ENCODE results near the gene GLDN. TPM values are rescaled to one million over a fixed set of nuclear protein-coding genes. Genes with fewer than 3 reads are reported as not detected.

GLDN gene
- total and polyA plus RNA-seq, 2 of the 8 experiments (the other 6 are each of a cell fraction or from before 2014, with no cell fraction given): 0.24 to 0.50 TPM

DNA sequence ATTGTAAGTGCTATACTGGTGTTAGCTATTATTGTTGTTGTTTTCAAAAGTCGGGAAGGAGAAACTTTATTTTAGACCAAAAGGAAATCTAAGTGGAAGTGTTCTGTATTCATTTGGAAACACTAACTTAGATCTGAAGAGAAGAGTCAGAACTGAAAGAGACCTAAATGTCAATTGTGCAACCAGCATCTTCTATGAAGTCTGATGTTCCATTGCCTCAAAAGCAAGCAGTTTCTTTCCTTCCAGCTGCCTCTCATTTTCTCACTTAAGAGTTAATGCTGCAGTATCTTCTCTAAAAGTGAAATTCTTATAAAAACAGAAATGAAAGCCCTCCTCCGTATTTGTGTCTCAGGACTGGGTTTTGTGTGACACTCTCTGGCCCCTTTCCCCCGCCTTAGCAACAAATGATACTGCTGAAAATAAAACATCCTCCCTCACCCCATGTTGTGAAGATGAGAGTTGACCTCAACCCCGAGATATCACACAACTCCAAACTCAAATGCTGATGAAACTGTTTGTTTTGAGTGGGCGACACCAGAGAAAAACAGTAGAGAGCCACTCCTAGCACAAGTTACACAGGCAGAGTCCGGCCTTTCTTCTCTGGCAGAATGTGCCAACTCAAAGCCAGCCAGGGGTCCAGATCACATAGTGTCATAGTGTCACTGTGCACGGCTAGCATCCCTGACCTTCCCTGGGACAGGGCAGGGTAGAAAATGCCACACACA, 48.9 kb downstream of the GLDN start:
- H3K4ac ChIP-seq (replicated peaks; ENCODE audit: insufficient read length, low read depth, low read length): no peak overlapping the region
- H2BK20ac ChIP-seq (ENCODE audit: low read length): peak overlapping the region; percentile 40; the same call in 1 of the 2 replicates
- no peaks in the 10 kb centered on the region for H3K23me2 ChIP-seq (ENCODE audit: low read depth, low read length)
- WGBS, 2 experiments (ENCODE audit: extremely low coverage in 1 of 2, insufficient coverage in 1 of 2, insufficient read length in 1 of 2, insufficient replicate concordance in 2 of 2, low coverage in 1 of 2, low lambda C conversion rate in 2 of 2, missing lambda C conversion rate in 1 of 2): 80% methylated on average over 7 of the region's 7 CpGs; no CpG with 5 or more reads in 1 of the 2 experiments
- no peak overlapping the region for H3K23ac ChIP-seq (ENCODE audit: insufficient read length)
- H2BK120ac ChIP-seq (replicated peaks; ENCODE audit: low read depth, low read length): no peak overlapping the region
- no peaks in the 10 kb centered on the region for H3K79me2 ChIP-seq (ENCODE audit: control insufficient read depth in 1 of 2, insufficient read depth in 2 of 2, low read length in 2 of 2)
- no peak overlapping the region for H4K8ac ChIP-seq (ENCODE audit: extremely low read depth, insufficient read depth, low read length)
- FAIRE-seq (no peak), DNase-seq (ENCODE audit: low read depth in 1 of 2, low spot score in 2 of 2) (no peak)
- H4K20me1 ChIP-seq (replicated peaks in 1 of 2; ENCODE audit: control insufficient read depth in 1 of 2, insufficient read depth in 2 of 2, low read length in 2 of 2): no peaks in the 10 kb centered on the region
- no peak overlapping the region for H3K27ac ChIP-seq (ENCODE audit: low read depth, low read length)
- H2AK5ac ChIP-seq (ENCODE audit: low read depth, low read length): 0 out of 2 replicates have a peak overlapping the region, but pooled peaks have one; percentile 75
- peaks cover 6 to 14% (median 10%) of the 10 kb centered on the region in 4 experiments; a peak in 6 of 7 replicates for H3K4me1 ChIP-seq (replicated peaks in 1 of 4; ENCODE audit: control insufficient read depth in 3 of 4, insufficient read depth in 4 of 4, low read length in 3 of 4)
- TF ChIP-seq SIX5 (IDR thresholded peaks at IDR 0.05; ENCODE audit: low read depth, low read length): no peak
- TF ChIP-seq POLR2A (IDR thresholded peaks at IDR 0.05; ENCODE audit: control extremely low read depth in 1 of 2, low read depth in 2 of 2, low read length in 2 of 2): no peak
- TF ChIP-seq EGR1 (IDR thresholded peaks at IDR 0.05; ENCODE audit: borderline replicate concordance, low read depth, low read length): no peak
- no peak overlapping the region for H3K14ac ChIP-seq (ENCODE audit: insufficient read length)
- no peak overlapping the region; the same call in 1 of the 2 replicates for H2BK5ac ChIP-seq (ENCODE audit: low read depth, low read length)
- 0 out of 4 replicates have a peak, but pooled peaks cover 0 to 3% of the 10 kb centered on the region in 2 experiments for H3K9me3 ChIP-seq (ENCODE audit: insufficient read depth in 2 of 2, low read depth in 1 of 2, low read length in 1 of 2)
- H3K27me3 ChIP-seq (replicated peaks in 1 of 4; ENCODE audit: control insufficient read depth in 3 of 4, extremely low read depth in 1 of 4, insufficient read depth in 3 of 4, low read length in 3 of 4): no peaks in the 10 kb centered on the region
- H3K9ac ChIP-seq (replicated peaks in 1 of 4; ENCODE audit: extremely low read depth in 1 of 4, low read depth in 3 of 4, low read length in 3 of 4): no peak overlapping the region
- H3K36me3 ChIP-seq (ENCODE audit: control insufficient read depth in 2 of 4, insufficient read depth in 4 of 4, low read length in 3 of 4): no peaks in the 10 kb centered on the region
- CTCF ChIA-PET (ENCODE audit: partially characterized antibody): interaction anchor here (0.8 to 7.8 kb wide), 11 partner anchors 10 to 259 kb away, joined by 3 to 70 read pairs (median 6); no protein-coding TSS in a partner anchor
- peak overlapping the region; percentile 55 for H3K18ac ChIP-seq (ENCODE audit: extremely low read depth, low read length)
- H4K91ac ChIP-seq (replicated peaks; ENCODE audit: insufficient read length, low read length): peak overlapping the region; percentile 16
- H2BK12ac ChIP-seq (ENCODE audit: low read depth, low read length): peak overlapping the region; percentile 95
- no peak overlapping the region for H2AFZ ChIP-seq (ENCODE audit: low read length)
- no peak overlapping the region for H2BK15ac ChIP-seq (ENCODE audit: low read length)
- H4K5ac ChIP-seq (ENCODE audit: insufficient read length, low read depth, low read length): no peak overlapping the region
- POLR2A ChIA-PET (ENCODE audit: partially characterized antibody): no interaction called here
- 0 out of 4 replicates have a peak overlapping the region, but pooled peaks have one; percentile 2 to 5 for H3K4me2 ChIP-seq (ENCODE audit: insufficient read depth in 1 of 2, low read depth in 2 of 2, low read length in 2 of 2)
- no peak overlapping the region for H3K56ac ChIP-seq (replicated peaks; ENCODE audit: insufficient read length, low read depth, low read length)
- no peak overlapping the region for H3K4me3 ChIP-seq (ENCODE audit: extremely low read depth in 1 of 4, insufficient read depth in 2 of 4, low read depth in 3 of 4, low read length in 4 of 4)
- no peaks in the 10 kb centered on the region for H3K79me1 ChIP-seq (ENCODE audit: low read depth, low read length)
